ENCODE results near the gene HJV. TPM values are rescaled to one million over a fixed set of nuclear protein-coding genes. Genes with fewer than 3 reads are reported as not detected.

Gene HJV
- total and polyA plus RNA-seq, 2 experiments from 2014 or later, result 3.0 to 5.7 TPM

- H3K4me2 ChIP-seq, result no peak overlapping the region
- no peaks in the 10 kb centered on the region for H3K9me3 ChIP-seq (ENCODE audit: low read depth)
- no peak for DNase-seq (ENCODE audit: low spot score)
- H3K27ac ChIP-seq, result no peak overlapping the region
- no peaks in the 10 kb centered on the region for H3K79me2 ChIP-seq
- TF ChIP-seq CTCF (IDR thresholded peaks at IDR 0.05; ENCODE audit: poor library complexity), result no peak
- TF ChIP-seq EZH2phosphoT487 (IDR thresholded peaks at IDR 0.05; ENCODE audit: low read depth, severe bottlenecking, unreplicated experiment), result no peak
- TF ChIP-seq EZH2 (IDR thresholded peaks at IDR 0.05; ENCODE audit: borderline replicate concordance), result no peak
- no peaks in the 10 kb centered on the region for H3K36me3 ChIP-seq (replicated peaks; ENCODE audit: insufficient read depth, low read depth)
- no peak overlapping the region for H3K4me3 ChIP-seq
- no peaks in the 10 kb centered on the region for H4K20me1 ChIP-seq (ENCODE audit: insufficient read depth, poor library complexity, severe bottlenecking)
- 92% methylated on average over 12 of the region's 12 CpGs for WGBS (ENCODE audit: low lambda C conversion rate, missing lambda C conversion rate)
- no peaks in the 10 kb centered on the region for H3K9me2 ChIP-seq (replicated peaks; ENCODE audit: insufficient read depth)
- H2AFZ ChIP-seq, result no peak overlapping the region
- no peaks in the 10 kb centered on the region for H3K27me3 ChIP-seq
- H3K4me1 ChIP-seq (ENCODE audit: insufficient read depth), result peaks cover 5% of the 10 kb centered on the region
Observed at GRCh38 chr1:145983960-145984830, 37.3 kb downstream of the HJV start.

GRCh38 chr1:145983206-145983675, 38.3 kb downstream of the HJV start:
- no peak for DNase-seq (ENCODE audit: low spot score)
- Histone ChIP-seq H2AFZ (no peak overlapping the region), H3K4me3 (no peak overlapping the region), H3K9me3 (ENCODE audit: low read depth) (no peaks in the 10 kb centered on the region), H3K36me3 (replicated peaks; ENCODE audit: insufficient read depth, low read depth) (no peaks in the 10 kb centered on the region), H3K4me2 (no peak overlapping the region), H3K9me2 (replicated peaks; ENCODE audit: insufficient read depth) (no peaks in the 10 kb centered on the region), H3K27me3 (no peaks in the 10 kb centered on the region), H3K79me2 (no peaks in the 10 kb centered on the region), H4K20me1 (ENCODE audit: insufficient read depth, poor library complexity, severe bottlenecking) (no peaks in the 10 kb centered on the region), H3K27ac (no peak overlapping the region), H3K4me1 (ENCODE audit: insufficient read depth) (peaks cover 15% of the 10 kb centered on the region)
- WGBS (ENCODE audit: low lambda C conversion rate, missing lambda C conversion rate), result 77% methylated on average over 1 of the region's 1 CpG
- TF ChIP-seq EZH2phosphoT487 (IDR thresholded peaks at IDR 0.05; ENCODE audit: low read depth, severe bottlenecking, unreplicated experiment) (no peak), EZH2 (IDR thresholded peaks at IDR 0.05; ENCODE audit: borderline replicate concordance) (no peak), CTCF (IDR thresholded peaks at IDR 0.05; ENCODE audit: poor library complexity) (no peak)

- no peaks in the 10 kb centered on the region for H3K36me3 ChIP-seq (replicated peaks; ENCODE audit: insufficient read depth, low read depth)
- H2AFZ ChIP-seq, result no peak overlapping the region
- no peaks in the 10 kb centered on the region for H3K79me2 ChIP-seq
- H4K20me1 ChIP-seq (ENCODE audit: insufficient read depth, poor library complexity, severe bottlenecking), result no peaks in the 10 kb centered on the region
- no peak for DNase-seq (ENCODE audit: low spot score)
- no peaks in the 10 kb centered on the region for H3K9me3 ChIP-seq (ENCODE audit: low read depth)
- H3K27me3 ChIP-seq, result no peaks in the 10 kb centered on the region
- no peak overlapping the region for H3K4me3 ChIP-seq
- no peak overlapping the region for H3K4me2 ChIP-seq
- H3K27ac ChIP-seq, result no peak overlapping the region
- TF ChIP-seq EZH2phosphoT487 (IDR thresholded peaks at IDR 0.05; ENCODE audit: low read depth, severe bottlenecking, unreplicated experiment) (no peak), EZH2 (IDR thresholded peaks at IDR 0.05; ENCODE audit: borderline replicate concordance) (no peak), CTCF (IDR thresholded peaks at IDR 0.05; ENCODE audit: poor library complexity) (no peak)
- WGBS (ENCODE audit: low lambda C conversion rate, missing lambda C conversion rate), result 85% methylated on average over 6 of the region's 6 CpGs
- H3K9me2 ChIP-seq (replicated peaks; ENCODE audit: insufficient read depth), result no peaks in the 10 kb centered on the region
- peaks cover 21% of the 10 kb centered on the region for H3K4me1 ChIP-seq (ENCODE audit: insufficient read depth)
Observed at GRCh38 chr1:145982010-145982723, 39.4 kb downstream of the HJV start.

Measured in hepatocyte (in vitro differentiated cells).